Thyroid gland (tissue), 4 donors: ENCODE results near the gene PTPRN. TPM values are rescaled to one million over a fixed set of nuclear protein-coding genes. Genes with fewer than 3 reads are reported as not detected.

Experiments
- DNase-seq, 2 donors: peaks; one replicate each; pipeline ENCODE4 v3.0.0-alpha.2; 2019
- H3K27ac ChIP-seq, 3 donors: fragments of 200-600 bp; sonication (generic); 1 replicate in 2 of 3; 2 replicates in 1 of 3; pipeline ENCODE4 v1.5.1; 2016 to 2019; ENCODE audit warnings: mild to moderate bottlenecking in 1 of 3, moderate library complexity in 1 of 3
- H3K27me3 ChIP-seq: fragments of 200-600 bp; sonication (generic); one replicate; pipeline ENCODE4 v1.5.1; 2019
- H3K36me3 ChIP-seq, 2 donors: fragments of 200-600 bp; sonication (generic); one replicate each; pipeline ENCODE4 v1.5.1; 2016 to 2019
- H3K4me1 ChIP-seq, 2 donors: fragments of 200-600 bp; sonication (generic); one replicate each; pipeline ENCODE4 v1.5.1; 2017 to 2019
- H3K4me3 ChIP-seq, 3 donors: fragments of 200-600 bp; sonication (generic); replicated peaks in 1 of 3; 1 replicate in 2 of 3; 2 replicates in 1 of 3; pipeline ENCODE4 v1.5.1; 2016; ENCODE audit warnings: mild to moderate bottlenecking in 1 of 3
- H3K9me3 ChIP-seq: fragments of 200-600 bp; sonication (generic); one replicate; pipeline ENCODE4 v1.5.1; 2017
- POLR2A ChIP-seq, 2 donors: fragments of 450-650 bp; IDR thresholded peaks; one replicate each; pipeline ENCODE4 v1.6.1; 2017; ENCODE audit warnings: antibody characterized with exemption in 2 of 2, mild to moderate bottlenecking in 2 of 2, moderate library complexity in 1 of 2
- WGBS, 2 donors: methylation state at CpG; one replicate each; pipeline ENCODE4 v1.1.5; 2017; 5-methylcytosine and 5-hydroxymethylcytosine counted together
- intact Hi-C: fragments of 100-400 bp; cut with DNase I; formaldehyde crosslinking; loops from one replicate; pipeline ENCODE4 v1.15.1; 2023
- total RNA-seq, 4 donors: library from RNA; depleted of rRNA; stranded (reverse); fragments of >200 nt; gene quantifications; one replicate each; pipeline ENCODE4 v1.2.3, GENCODE V29; 2016
- TF ChIP-seq, protein P1 (sequence below), 6 experiments: fragments of 200-600 bp in 3 of 6; fragments of 450-650 bp in 3 of 6; sonication (generic) in 3 of 6; IDR thresholded peaks; one replicate each; pipeline ENCODE4 v1.5.1; 2016 to 2019; ENCODE audit warnings: antibody characterized with exemption in 6 of 6, mild to moderate bottlenecking in 2 of 6, inconsistent platforms in 1 of 6, moderate library complexity in 1 of 6

The PTPRN gene
- total RNA-seq, 4 donors from 2014 or later: 1.9 to 4.6 (median 4.4) TPM; not detected in 1

DNA sequence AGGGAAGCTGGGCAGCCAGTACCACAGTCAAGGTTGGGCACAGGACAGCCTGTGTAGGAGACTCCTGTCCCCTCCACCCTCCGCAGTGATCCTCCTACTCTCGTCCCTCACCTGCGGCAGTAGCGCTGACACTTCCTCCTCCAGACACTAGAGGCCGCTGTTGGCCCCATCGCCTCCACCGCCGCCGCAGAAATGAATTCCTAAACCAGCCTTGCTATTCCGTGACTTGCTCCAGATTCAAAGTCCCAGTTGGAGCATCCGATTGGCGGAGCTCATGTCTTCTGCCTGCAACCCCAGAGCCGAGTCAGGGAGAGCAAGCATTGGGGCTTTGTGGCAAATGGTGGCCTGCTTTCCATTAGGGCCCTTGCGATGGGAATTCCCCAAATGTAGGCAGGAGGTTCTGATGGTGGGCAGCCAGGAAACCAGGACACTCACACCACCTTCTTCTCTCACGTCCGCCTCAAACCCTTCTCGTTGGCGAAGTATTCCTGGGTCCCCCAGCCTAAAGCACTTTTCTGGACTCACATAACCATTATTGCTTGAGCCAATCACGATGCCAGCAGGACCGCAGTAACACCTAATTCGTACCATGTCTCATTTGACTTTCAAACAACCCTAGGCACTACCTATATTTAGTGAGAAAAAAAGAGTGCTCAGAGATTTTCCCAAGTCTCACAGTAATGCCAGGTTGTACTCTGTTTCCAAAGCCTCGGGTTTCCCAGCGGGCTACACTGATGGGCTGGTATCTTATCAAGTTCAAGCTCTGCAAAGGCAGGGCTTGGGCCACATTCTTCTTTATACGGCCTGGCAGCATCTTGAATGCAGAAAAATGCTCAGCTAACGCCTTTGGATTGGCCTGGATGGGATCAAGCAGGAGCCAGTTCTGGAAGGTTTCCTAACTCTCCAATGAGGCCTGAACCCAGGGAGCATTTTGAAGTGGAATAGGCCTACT is 31.2 kb downstream of the PTPRN start:
- peaks cover 17 to 20% of the 10 kb centered on the region in 2 donors for H3K36me3 ChIP-seq
- H3K4me3 ChIP-seq: no peak overlapping the region
- WGBS, 2 donors: 32 to 34% methylated on average over 20 to 23 of the region's 25 CpGs
- peaks cover 18 to 34% of the 10 kb centered on the region in 2 donors for H3K4me1 ChIP-seq
- intact Hi-C loops: loop anchor here (2.0 kb wide), 1 partner anchor 17 kb away; no protein-coding TSS in a partner anchor
- peak overlapping the region; percentile 99 for H3K27ac ChIP-seq
- no peaks in the 10 kb centered on the region for H3K27me3 ChIP-seq
- TF ChIP-seq POLR2A (IDR thresholded peaks at IDR 0.05): no peak
- TF ChIP-seq, protein P1, sequence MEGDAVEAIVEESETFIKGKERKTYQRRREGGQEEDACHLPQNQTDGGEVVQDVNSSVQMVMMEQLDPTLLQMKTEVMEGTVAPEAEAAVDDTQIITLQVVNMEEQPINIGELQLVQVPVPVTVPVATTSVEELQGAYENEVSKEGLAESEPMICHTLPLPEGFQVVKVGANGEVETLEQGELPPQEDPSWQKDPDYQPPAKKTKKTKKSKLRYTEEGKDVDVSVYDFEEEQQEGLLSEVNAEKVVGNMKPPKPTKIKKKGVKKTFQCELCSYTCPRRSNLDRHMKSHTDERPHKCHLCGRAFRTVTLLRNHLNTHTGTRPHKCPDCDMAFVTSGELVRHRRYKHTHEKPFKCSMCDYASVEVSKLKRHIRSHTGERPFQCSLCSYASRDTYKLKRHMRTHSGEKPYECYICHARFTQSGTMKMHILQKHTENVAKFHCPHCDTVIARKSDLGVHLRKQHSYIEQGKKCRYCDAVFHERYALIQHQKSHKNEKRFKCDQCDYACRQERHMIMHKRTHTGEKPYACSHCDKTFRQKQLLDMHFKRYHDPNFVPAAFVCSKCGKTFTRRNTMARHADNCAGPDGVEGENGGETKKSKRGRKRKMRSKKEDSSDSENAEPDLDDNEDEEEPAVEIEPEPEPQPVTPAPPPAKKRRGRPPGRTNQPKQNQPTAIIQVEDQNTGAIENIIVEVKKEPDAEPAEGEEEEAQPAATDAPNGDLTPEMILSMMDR (IDR thresholded peaks at IDR 0.05): peak; percentile 95 to 99 (median 97)
- no peaks in the 10 kb centered on the region for H3K9me3 ChIP-seq
- peak; percentile 73 to 81 for DNase-seq

DNA sequence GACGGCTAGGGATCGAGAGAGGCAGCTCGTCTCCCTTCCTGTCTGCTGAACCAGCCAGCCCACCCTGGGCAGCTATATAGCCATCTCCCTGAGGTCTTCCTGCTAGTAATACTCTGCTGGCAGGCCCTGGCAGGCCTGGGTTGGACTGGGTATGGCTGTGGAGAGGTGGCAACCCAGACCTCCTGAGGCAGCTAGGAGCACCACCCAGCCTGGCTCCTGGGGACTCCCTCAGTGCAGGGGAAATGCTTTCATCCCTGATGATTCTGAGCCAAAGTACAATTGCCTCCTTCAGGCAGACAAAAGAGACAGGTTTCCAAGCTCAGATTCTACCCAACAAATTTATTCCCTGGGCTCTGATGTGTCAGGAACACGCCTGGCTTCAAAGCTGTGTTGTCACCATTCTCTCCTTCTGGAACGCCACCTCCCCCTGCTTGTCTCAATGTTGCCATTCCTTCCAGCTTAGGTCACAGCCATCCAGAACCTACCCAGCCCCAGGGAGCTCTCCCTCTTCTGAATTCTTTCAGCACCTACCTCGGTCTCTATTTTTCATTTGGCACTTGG is 34.8 kb downstream of the PTPRN start:
- 40 to 41% methylated on average over 6 of the region's 6 CpGs for WGBS, 2 donors
- Histone ChIP-seq H3K9me3 (no peaks in the 10 kb centered on the region), H3K36me3 (no peaks in the 10 kb centered on the region), H3K4me3 (no peak overlapping the region), H3K27me3 (no peaks in the 10 kb centered on the region), H3K27ac (peak overlapping the region in 1 of 3 donors; percentile 26), H3K4me1 (peaks cover 12 to 32% of the 10 kb centered on the region in 2 donors)
- DNase-seq: peak; percentile 39 to 60
- intact Hi-C loops: no loop called here
- TF ChIP-seq, protein P1 (IDR thresholded peaks at IDR 0.05): no peak
- TF ChIP-seq POLR2A (IDR thresholded peaks at IDR 0.05): peak in 1 of 2 donors; percentile 33

DNA sequence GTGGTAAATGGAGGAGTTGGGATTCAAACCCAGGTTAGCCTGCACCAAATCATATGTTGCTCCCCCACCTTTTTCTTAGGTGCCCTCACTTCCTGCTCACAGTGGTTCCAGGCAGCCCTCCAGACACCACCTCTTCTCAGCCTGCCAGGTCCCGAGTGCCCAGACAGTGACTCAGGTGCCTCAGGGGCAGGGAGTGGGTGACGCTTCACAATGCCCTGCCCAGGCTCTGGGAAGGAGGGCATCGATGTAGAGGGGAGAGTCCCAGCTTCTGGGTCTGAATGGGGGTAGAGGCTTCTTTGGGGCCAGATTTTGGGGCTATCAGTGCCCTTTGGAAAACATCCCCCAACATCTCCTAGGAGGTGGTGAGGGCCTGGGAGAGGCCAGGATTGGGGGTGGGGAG is 35.3 kb downstream of the PTPRN start:
- intact Hi-C loops: no loop called here

DNA sequence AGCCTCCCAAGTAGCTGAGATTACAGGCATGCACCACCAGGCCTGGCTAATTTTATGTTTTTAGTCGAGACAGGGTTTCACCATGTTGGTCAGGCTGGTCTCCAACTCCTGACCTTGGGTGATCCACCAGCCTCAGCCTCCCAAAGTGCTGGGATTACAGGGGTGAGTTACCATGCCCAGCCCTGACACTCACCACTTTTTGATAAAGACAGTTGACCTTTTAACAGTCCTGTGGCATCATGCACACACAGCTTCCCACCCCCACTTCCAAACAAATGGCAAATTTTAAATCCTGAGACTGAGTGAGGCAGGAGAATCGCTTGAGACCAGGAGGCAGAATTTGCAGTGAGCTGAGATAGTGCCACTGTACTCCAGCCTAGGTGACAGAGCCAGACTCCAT is 36.2 kb downstream of the PTPRN start:
- TF ChIP-seq, protein P1 (IDR thresholded peaks at IDR 0.05): no peak
- TF ChIP-seq POLR2A (IDR thresholded peaks at IDR 0.05): no peak
- Histone ChIP-seq H3K27me3 (no peaks in the 10 kb centered on the region), H3K9me3 (no peaks in the 10 kb centered on the region), H3K27ac (no peak overlapping the region), H3K4me3 (no peak overlapping the region), H3K4me1 (peaks cover 2 to 26% of the 10 kb centered on the region in 2 donors), H3K36me3 (no peaks in the 10 kb centered on the region)
- intact Hi-C loops: no loop called here
- 72 to 84% methylated on average over 2 of the region's 2 CpGs for WGBS, 2 donors
- no peak for DNase-seq

More for the DNA sequence above, 35.3 kb downstream of the PTPRN start:
- H3K9me3 ChIP-seq: no peaks in the 10 kb centered on the region
- H3K27ac ChIP-seq: peak overlapping the region in 1 of 3 donors; percentile 26
- 62 to 88% methylated on average over 3 of the region's 3 CpGs for WGBS, 2 donors
- no peak overlapping the region for H3K4me3 ChIP-seq
- H3K36me3 ChIP-seq: no peaks in the 10 kb centered on the region
- no peak for DNase-seq
- TF ChIP-seq, protein P1 (IDR thresholded peaks at IDR 0.05): no peak
- no peak for TF ChIP-seq POLR2A (IDR thresholded peaks at IDR 0.05)
- H3K4me1 ChIP-seq: peaks cover 12 to 35% of the 10 kb centered on the region in 2 donors
- no peaks in the 10 kb centered on the region for H3K27me3 ChIP-seq
